ENCODE data around the gene IGF2R. TPM values are rescaled to one million over a fixed set of nuclear protein-coding genes. Genes with fewer than 3 reads are reported as not detected.

IGF2R gene
- total RNA-seq, 1 experiment from 2014 or later, result 9.6 TPM

DNA sequence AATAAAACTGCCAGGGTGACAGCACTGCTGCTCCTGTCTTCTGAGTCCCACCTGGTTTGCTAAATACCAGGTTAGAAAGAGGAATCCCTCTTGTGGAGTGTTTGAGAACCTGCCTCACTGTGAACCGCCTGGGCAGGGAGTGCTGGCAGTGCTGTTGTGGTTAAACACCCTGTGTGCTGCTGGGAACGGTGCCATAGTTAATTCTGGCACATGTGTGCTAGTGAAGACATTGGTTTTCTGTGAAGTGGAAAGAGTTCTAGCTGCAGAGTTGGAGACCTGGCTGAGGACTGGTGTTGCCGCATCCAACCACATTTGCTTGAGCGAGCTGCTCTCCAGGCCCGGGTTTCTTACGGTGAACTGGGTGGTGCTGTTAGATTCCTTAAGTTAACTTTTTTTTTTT, 72.7 kb downstream of the IGF2R start:
- DNase-seq, result no peak
- H4K20me1 ChIP-seq (ENCODE audit: insufficient read depth, low read depth, low read length), result no peaks in the 10 kb centered on the region
- no peaks in the 10 kb centered on the region for H3K9me3 ChIP-seq (ENCODE audit: low read length)
- H3K27ac ChIP-seq (ENCODE audit: low read length), result no peak overlapping the region
- no peak overlapping the region for H3K4me2 ChIP-seq (ENCODE audit: low read depth, low read length, poor library complexity, severe bottlenecking)
- no peak overlapping the region for H3K9ac ChIP-seq (ENCODE audit: low read length)
- H3K9me2 ChIP-seq (replicated peaks; ENCODE audit: insufficient read depth, low read length), result no peaks in the 10 kb centered on the region
- H3K79me2 ChIP-seq (ENCODE audit: low read length), result no peaks in the 10 kb centered on the region
- no peak overlapping the region for H2AFZ ChIP-seq (ENCODE audit: low read length)
- no peaks in the 10 kb centered on the region for H3K4me1 ChIP-seq (ENCODE audit: low read length)
- no peaks in the 10 kb centered on the region for H3K36me3 ChIP-seq (ENCODE audit: insufficient read depth, low read length)
- H3K4me3 ChIP-seq (ENCODE audit: low read length), result no peak overlapping the region
- no peaks in the 10 kb centered on the region for H3K27me3 ChIP-seq (ENCODE audit: low read length)

DNA sequence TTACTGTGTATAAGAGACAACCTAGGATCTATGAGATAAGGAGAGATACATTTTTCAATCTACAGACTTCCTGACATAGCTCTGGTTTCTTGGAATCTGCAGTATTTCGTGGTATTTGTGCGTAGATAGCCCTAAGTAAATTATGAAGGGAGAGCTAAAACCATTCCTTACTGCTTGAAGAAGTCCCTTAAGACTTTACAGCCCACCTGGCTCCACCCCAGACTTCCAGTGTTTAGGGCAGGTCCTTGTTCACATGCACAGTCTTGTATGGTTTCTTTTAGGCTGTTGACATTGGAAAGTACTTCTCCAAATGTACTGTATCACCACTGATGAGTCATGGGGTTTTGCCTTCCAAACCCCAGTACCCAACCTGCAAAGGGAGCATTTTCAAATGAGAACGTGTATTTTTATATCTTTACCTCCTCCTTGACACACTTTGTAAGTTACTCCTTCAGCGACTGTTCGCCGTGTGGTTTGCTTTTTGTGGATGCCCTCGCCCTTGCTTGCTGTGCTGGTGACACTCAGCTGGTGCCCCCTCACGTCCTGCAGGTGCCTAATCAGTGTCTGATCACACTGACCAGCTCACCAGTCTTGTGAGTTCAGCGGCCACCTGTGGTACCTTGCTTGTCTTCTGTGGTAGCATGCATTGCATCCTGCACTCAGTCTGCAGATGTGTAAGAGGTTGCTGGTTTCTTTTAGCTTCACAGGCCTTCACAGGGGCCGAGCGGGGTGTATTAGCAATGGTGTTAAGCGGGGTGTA, 73.3 kb downstream of the IGF2R start:
- no peaks in the 10 kb centered on the region for H3K36me3 ChIP-seq (ENCODE audit: insufficient read depth, low read length)
- H3K4me2 ChIP-seq (ENCODE audit: low read depth, low read length, poor library complexity, severe bottlenecking), result no peak overlapping the region
- H3K27ac ChIP-seq (ENCODE audit: low read length), result no peak overlapping the region
- no peak overlapping the region for H2AFZ ChIP-seq (ENCODE audit: low read length)
- H3K9me2 ChIP-seq (replicated peaks; ENCODE audit: insufficient read depth, low read length), result no peaks in the 10 kb centered on the region
- H3K4me1 ChIP-seq (ENCODE audit: low read length), result no peaks in the 10 kb centered on the region
- DNase-seq, result no peak
- H4K20me1 ChIP-seq (ENCODE audit: insufficient read depth, low read depth, low read length), result no peaks in the 10 kb centered on the region
- H3K27me3 ChIP-seq (ENCODE audit: low read length), result no peaks in the 10 kb centered on the region
- no peak overlapping the region for H3K4me3 ChIP-seq (ENCODE audit: low read length)
- no peaks in the 10 kb centered on the region for H3K79me2 ChIP-seq (ENCODE audit: low read length)
- no peak overlapping the region for H3K9ac ChIP-seq (ENCODE audit: low read length)
- H3K9me3 ChIP-seq (ENCODE audit: low read length), result no peaks in the 10 kb centered on the region

DNA sequence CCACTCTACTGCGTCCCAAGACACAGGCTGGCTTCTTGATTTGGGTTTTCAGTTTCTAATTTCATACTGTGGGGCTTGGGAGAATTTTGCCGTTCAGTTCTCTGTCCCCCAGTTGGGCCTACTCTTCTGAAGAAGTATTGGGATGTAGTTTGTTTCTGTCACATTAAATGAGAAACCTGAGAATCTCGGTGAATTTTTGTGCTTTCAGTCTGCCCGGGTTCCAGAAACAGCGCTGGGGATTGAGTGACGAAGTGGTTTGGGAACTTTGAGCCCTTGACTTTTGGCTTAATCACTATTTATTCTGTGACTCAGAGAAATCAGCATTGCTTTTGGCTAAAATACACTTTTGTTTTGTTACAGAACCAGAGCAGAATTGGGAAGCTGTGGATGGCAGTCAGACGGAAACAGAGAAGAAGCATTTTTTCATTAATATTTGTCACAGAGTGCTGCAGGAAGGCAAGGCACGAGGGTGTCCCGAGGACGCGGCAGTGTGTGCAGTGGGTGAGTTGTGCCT, 74.0 kb downstream of the IGF2R start:
- no peaks in the 10 kb centered on the region for H3K9me3 ChIP-seq (ENCODE audit: low read length)
- H3K36me3 ChIP-seq (ENCODE audit: insufficient read depth, low read length), result no peaks in the 10 kb centered on the region
- no peaks in the 10 kb centered on the region for H3K27me3 ChIP-seq (ENCODE audit: low read length)
- H3K4me3 ChIP-seq (ENCODE audit: low read length), result no peak overlapping the region
- no peaks in the 10 kb centered on the region for H3K9me2 ChIP-seq (replicated peaks; ENCODE audit: insufficient read depth, low read length)
- no peak overlapping the region for H3K9ac ChIP-seq (ENCODE audit: low read length)
- no peak overlapping the region for H3K4me2 ChIP-seq (ENCODE audit: low read depth, low read length, poor library complexity, severe bottlenecking)
- no peak for DNase-seq
- no peak overlapping the region for H3K27ac ChIP-seq (ENCODE audit: low read length)
- H4K20me1 ChIP-seq (ENCODE audit: insufficient read depth, low read depth, low read length), result no peaks in the 10 kb centered on the region
- H3K79me2 ChIP-seq (ENCODE audit: low read length), result no peaks in the 10 kb centered on the region
- no peak overlapping the region for H2AFZ ChIP-seq (ENCODE audit: low read length)
- no peaks in the 10 kb centered on the region for H3K4me1 ChIP-seq (ENCODE audit: low read length)

DNA sequence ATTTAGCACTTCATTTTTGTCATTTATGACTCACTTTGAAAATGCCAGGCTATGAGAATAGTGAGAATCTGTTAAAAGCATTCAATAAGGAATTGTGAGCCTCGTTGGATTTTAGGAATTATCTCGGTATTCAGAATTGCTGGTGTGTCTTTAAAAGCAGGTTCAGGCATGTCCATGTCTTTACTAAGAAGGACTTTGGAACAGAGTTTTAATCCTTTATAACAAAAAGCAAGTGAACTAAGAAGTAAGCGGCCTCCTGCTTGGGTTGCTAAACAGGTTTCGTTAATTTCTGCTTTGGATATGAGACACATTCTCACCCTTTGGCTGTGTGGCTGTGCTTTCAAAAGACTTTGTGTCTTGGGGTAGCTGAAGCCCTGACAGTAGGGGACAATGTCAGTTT, 74.9 kb downstream of the IGF2R start:
- no peaks in the 10 kb centered on the region for H3K9me2 ChIP-seq (replicated peaks; ENCODE audit: insufficient read depth, low read length)
- H4K20me1 ChIP-seq (ENCODE audit: insufficient read depth, low read depth, low read length), result no peaks in the 10 kb centered on the region
- H3K27me3 ChIP-seq (ENCODE audit: low read length), result no peaks in the 10 kb centered on the region
- no peak overlapping the region for H2AFZ ChIP-seq (ENCODE audit: low read length)
- no peak overlapping the region for H3K9ac ChIP-seq (ENCODE audit: low read length)
- H3K79me2 ChIP-seq (ENCODE audit: low read length), result no peaks in the 10 kb centered on the region
- DNase-seq, result no peak
- no peak overlapping the region for H3K4me3 ChIP-seq (ENCODE audit: low read length)
- H3K27ac ChIP-seq (ENCODE audit: low read length), result no peak overlapping the region
- H3K9me3 ChIP-seq (ENCODE audit: low read length), result no peaks in the 10 kb centered on the region
- H3K36me3 ChIP-seq (ENCODE audit: insufficient read depth, low read length), result no peaks in the 10 kb centered on the region
- H3K4me1 ChIP-seq (ENCODE audit: low read length), result no peaks in the 10 kb centered on the region
- H3K4me2 ChIP-seq (ENCODE audit: low read depth, low read length, poor library complexity, severe bottlenecking), result no peak overlapping the region

DNA sequence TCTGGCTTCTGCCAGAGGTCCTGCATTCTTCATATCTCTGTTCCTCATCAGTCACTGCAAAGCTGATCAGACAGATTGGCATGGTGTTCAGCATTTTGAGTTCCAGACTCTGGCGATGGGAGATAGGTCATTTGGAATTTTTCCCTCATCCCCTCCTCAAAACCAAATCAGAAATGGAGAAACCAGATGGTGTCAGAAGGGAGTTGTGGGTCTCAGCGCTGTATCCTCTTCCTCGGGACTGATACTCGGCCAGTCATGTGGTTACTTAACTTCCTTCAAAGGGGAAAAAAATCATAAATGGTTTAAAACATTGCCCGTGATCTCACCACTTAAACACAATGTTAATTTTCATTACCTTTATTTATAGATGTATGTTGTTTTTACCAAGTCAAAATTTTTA, 75.8 kb downstream of the IGF2R start:
- Histone ChIP-seq H3K9me2 (replicated peaks; ENCODE audit: insufficient read depth, low read length) (no peaks in the 10 kb centered on the region), H3K4me1 (ENCODE audit: low read length) (no peaks in the 10 kb centered on the region), H3K79me2 (ENCODE audit: low read length) (no peaks in the 10 kb centered on the region), H3K9ac (ENCODE audit: low read length) (no peak overlapping the region), H3K36me3 (ENCODE audit: insufficient read depth, low read length) (no peaks in the 10 kb centered on the region), H3K27ac (ENCODE audit: low read length) (no peak overlapping the region), H3K27me3 (ENCODE audit: low read length) (no peaks in the 10 kb centered on the region), H2AFZ (ENCODE audit: low read length) (no peak overlapping the region), H4K20me1 (ENCODE audit: insufficient read depth, low read depth, low read length) (no peaks in the 10 kb centered on the region), H3K4me3 (ENCODE audit: low read length) (no peak overlapping the region), H3K9me3 (ENCODE audit: low read length) (no peaks in the 10 kb centered on the region), H3K4me2 (ENCODE audit: low read depth, low read length, poor library complexity, severe bottlenecking) (no peak overlapping the region)
- DNase-seq, result no peak

DNA sequence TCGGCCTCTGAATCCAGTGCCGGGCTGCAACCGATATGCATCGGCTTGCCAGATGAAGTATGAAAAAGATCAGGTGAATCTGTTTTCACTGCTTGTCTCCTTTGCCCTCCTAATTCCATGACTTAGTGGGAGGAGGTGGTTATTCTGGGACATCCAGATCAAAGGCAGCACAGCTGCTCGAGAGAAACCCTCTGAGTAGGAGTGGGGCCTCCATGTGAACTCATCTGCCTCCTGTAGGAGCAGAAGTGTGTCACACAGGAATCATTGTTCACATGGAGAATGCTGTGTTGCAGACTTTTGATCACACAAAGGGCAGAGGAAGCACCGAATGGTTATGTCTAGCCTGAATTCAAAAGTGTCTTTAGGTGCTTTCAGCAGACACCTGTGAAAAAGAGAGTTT, 79.6 kb downstream of the IGF2R start:
- Histone ChIP-seq H3K27me3 (ENCODE audit: low read length) (no peaks in the 10 kb centered on the region), H3K9me2 (replicated peaks; ENCODE audit: insufficient read depth, low read length) (no peaks in the 10 kb centered on the region), H3K4me1 (ENCODE audit: low read length) (no peaks in the 10 kb centered on the region), H4K20me1 (ENCODE audit: insufficient read depth, low read depth, low read length) (no peaks in the 10 kb centered on the region), H3K4me2 (ENCODE audit: low read depth, low read length, poor library complexity, severe bottlenecking) (no peak overlapping the region), H3K4me3 (ENCODE audit: low read length) (no peak overlapping the region), H3K27ac (ENCODE audit: low read length) (no peak overlapping the region), H3K9ac (ENCODE audit: low read length) (no peak overlapping the region), H3K79me2 (ENCODE audit: low read length) (no peaks in the 10 kb centered on the region), H3K36me3 (ENCODE audit: insufficient read depth, low read length) (no peaks in the 10 kb centered on the region), H2AFZ (ENCODE audit: low read length) (no peak overlapping the region), H3K9me3 (ENCODE audit: low read length) (no peaks in the 10 kb centered on the region)
- no peak for DNase-seq

DNA sequence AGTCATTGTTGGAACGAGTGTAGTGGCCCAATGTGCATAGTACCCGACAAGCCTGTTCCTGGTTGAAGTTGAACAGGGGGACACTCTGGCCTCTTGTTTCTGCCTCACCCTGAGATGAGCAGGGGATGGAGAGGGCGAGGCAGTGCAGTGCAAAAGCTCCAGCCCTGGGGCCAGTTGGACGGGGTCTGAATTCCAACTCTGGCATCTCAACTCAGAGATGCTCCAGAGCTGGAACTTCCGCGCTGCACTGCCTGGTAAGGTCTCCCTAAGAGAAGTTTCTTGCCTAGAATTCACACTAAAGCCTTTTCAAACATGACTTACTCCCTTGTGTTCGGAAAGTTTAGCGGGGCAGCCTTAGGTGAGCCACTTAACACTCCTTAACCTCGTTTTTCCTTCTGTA, 80.5 kb downstream of the IGF2R start:
- no peaks in the 10 kb centered on the region for H3K9me2 ChIP-seq (replicated peaks; ENCODE audit: insufficient read depth, low read length)
- no peak overlapping the region for H3K27ac ChIP-seq (ENCODE audit: low read length)
- no peak overlapping the region for H3K4me3 ChIP-seq (ENCODE audit: low read length)
- H4K20me1 ChIP-seq (ENCODE audit: insufficient read depth, low read depth, low read length), result no peaks in the 10 kb centered on the region
- H3K4me2 ChIP-seq (ENCODE audit: low read depth, low read length, poor library complexity, severe bottlenecking), result no peak overlapping the region
- H3K9ac ChIP-seq (ENCODE audit: low read length), result no peak overlapping the region
- no peak for DNase-seq
- H3K9me3 ChIP-seq (ENCODE audit: low read length), result no peaks in the 10 kb centered on the region
- H3K27me3 ChIP-seq (ENCODE audit: low read length), result no peaks in the 10 kb centered on the region
- H2AFZ ChIP-seq (ENCODE audit: low read length), result no peak overlapping the region
- H3K79me2 ChIP-seq (ENCODE audit: low read length), result no peaks in the 10 kb centered on the region
- H3K4me1 ChIP-seq (ENCODE audit: low read length), result no peaks in the 10 kb centered on the region
- no peaks in the 10 kb centered on the region for H3K36me3 ChIP-seq (ENCODE audit: insufficient read depth, low read length)

DNA sequence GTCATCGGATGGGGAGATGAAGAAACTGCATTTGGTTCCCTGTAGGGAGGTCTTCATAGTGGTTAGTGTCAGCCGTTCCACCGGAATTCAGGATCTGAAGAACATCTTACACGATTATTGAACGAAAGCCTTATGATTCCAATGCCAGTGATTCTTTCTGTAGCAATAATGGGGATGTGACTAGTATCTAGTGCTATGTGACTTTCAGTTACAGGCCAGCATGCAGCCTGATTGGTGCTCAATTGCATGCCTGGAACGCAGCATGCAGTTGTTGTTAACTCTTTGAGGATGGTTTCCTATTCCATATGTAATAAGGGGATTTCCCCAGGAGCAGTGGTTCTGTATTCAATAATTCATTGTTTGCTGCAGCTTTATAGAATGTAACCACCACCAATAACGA, 81.1 kb downstream of the IGF2R start:
- no peaks in the 10 kb centered on the region for H3K4me1 ChIP-seq (ENCODE audit: low read length)
- H3K27ac ChIP-seq (ENCODE audit: low read length), result no peak overlapping the region
- no peak overlapping the region for H3K9ac ChIP-seq (ENCODE audit: low read length)
- no peaks in the 10 kb centered on the region for H3K27me3 ChIP-seq (ENCODE audit: low read length)
- no peaks in the 10 kb centered on the region for H3K9me2 ChIP-seq (replicated peaks; ENCODE audit: insufficient read depth, low read length)
- H3K36me3 ChIP-seq (ENCODE audit: insufficient read depth, low read length), result no peaks in the 10 kb centered on the region
- H4K20me1 ChIP-seq (ENCODE audit: insufficient read depth, low read depth, low read length), result no peaks in the 10 kb centered on the region
- no peaks in the 10 kb centered on the region for H3K79me2 ChIP-seq (ENCODE audit: low read length)
- H3K4me3 ChIP-seq (ENCODE audit: low read length), result no peak overlapping the region
- no peaks in the 10 kb centered on the region for H3K9me3 ChIP-seq (ENCODE audit: low read length)
- DNase-seq, result no peak
- no peak overlapping the region for H3K4me2 ChIP-seq (ENCODE audit: low read depth, low read length, poor library complexity, severe bottlenecking)
- no peak overlapping the region for H2AFZ ChIP-seq (ENCODE audit: low read length)

Measured in Karpas-422 (cell line).